Measurements from ENCODE around the gene IMPACT. TPM values are rescaled to one million over a fixed set of nuclear protein-coding genes. Genes with fewer than 3 reads are reported as not detected.

The IMPACT gene
- total RNA-seq, 4 donors from 2014 or later: 17.6 to 32.7 (median 21.9) TPM

DNA sequence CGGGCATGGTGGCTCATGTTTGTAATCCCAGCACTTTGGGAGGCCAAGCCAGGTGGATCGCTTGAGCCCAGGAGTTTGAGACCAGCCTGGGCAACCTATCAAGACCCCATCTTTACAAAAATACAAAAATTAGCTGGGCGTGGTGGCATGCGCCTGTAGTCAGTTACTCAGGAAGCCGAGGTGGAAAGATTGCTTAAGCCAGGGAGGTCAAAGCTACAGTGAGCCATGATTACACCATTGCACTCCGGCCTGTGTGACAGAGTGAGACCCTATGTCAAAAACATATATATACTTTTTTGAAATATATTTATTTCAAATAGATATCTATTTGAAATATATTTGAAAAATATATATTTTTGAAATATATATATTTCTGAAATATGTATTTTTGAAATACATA lies 39.8 kb upstream of the IMPACT start:
- Histone ChIP-seq H3K27me3 (no peaks in the 10 kb centered on the region), H3K36me3 (no peaks in the 10 kb centered on the region), H3K4me1 (no peaks in the 10 kb centered on the region), H3K9me3 (no peaks in the 10 kb centered on the region), H3K4me3 (no peak overlapping the region), H3K27ac (no peak overlapping the region)
- ATAC-seq: no peak
- no peak for TF ChIP-seq POLR2AphosphoS5 (IDR thresholded peaks at IDR 0.05)
- TF ChIP-seq POLR2A (IDR thresholded peaks at IDR 0.05): no peak
- TF ChIP-seq EP300 (IDR thresholded peaks at IDR 0.05): no peak
- no peak for TF ChIP-seq CTCF (IDR thresholded peaks at IDR 0.05)
- 78 to 90% methylated on average over 5 to 6 of the region's 6 CpGs for WGBS, 2 donors (ENCODE audit: low coverage in 1 of 2)

- Histone ChIP-seq H3K4me3 (no peak overlapping the region), H3K4me1 (no peaks in the 10 kb centered on the region), H3K27me3 (no peaks in the 10 kb centered on the region), H3K27ac (no peak overlapping the region), H3K36me3 (no peaks in the 10 kb centered on the region), H3K9me3 (no peaks in the 10 kb centered on the region)
- 56 to 89% methylated on average over 3 of the region's 3 CpGs for WGBS, 2 donors (ENCODE audit: low coverage in 1 of 2)
- no peak for TF ChIP-seq POLR2A (IDR thresholded peaks at IDR 0.05)
- no peak for TF ChIP-seq CTCF (IDR thresholded peaks at IDR 0.05)
- no peak for TF ChIP-seq POLR2AphosphoS5 (IDR thresholded peaks at IDR 0.05)
- no peak for TF ChIP-seq EP300 (IDR thresholded peaks at IDR 0.05)
- no peak for ATAC-seq
Measured at GRCh38 chr18:24388957-24389356, 37.5 kb upstream of the IMPACT start.

DNA sequence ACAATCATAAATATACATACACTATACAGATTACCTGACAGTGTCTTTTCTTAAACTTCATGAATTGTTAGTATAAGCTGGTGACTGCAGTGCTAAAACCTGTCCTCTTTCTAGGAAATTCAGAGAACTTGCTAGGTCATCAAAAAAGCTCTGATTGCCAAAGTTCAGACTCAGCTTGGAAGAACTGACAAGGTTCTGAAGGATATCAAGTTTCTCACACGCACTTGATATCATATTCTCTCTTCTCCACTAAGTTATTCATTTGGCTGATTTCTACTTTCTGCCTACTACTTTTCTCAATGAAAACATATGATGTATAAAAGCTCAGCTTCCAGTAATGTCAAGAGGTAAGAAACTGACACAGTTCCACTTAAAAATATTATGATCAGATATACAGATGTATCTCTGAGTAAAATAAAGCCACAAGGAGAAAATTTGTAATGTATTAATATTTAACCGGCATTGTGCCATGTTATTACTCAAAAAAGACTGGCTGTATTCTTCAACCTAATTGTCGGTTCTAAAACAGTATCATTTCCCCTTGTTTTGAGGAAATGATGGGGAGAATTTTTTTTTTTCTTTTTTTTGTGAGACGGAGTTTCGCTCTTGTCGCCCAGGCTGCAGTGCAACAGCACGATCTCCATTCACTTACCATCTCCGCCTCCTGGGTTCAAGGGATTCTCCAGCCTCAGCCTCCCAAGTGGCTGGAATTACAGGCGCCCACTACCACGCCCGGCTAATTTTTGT lies 31.2 kb upstream of the IMPACT start:
- no peak overlapping the region for H3K27ac ChIP-seq
- no peaks in the 10 kb centered on the region for H3K36me3 ChIP-seq
- H3K27me3 ChIP-seq: no peaks in the 10 kb centered on the region
- no peak overlapping the region for H3K4me3 ChIP-seq
- 65 to 79% methylated on average over 3 to 10 of the region's 11 CpGs for WGBS, 2 donors (ENCODE audit: low coverage in 1 of 2)
- ATAC-seq: no peak
- TF ChIP-seq POLR2AphosphoS5 (IDR thresholded peaks at IDR 0.05): no peak
- no peak for TF ChIP-seq CTCF (IDR thresholded peaks at IDR 0.05)
- TF ChIP-seq POLR2A (IDR thresholded peaks at IDR 0.05): no peak
- TF ChIP-seq EP300 (IDR thresholded peaks at IDR 0.05): no peak
- H3K9me3 ChIP-seq: no peaks in the 10 kb centered on the region
- peaks cover 0 to 21% (median 4%) of the 10 kb centered on the region in 3 donors for H3K4me1 ChIP-seq

DNA sequence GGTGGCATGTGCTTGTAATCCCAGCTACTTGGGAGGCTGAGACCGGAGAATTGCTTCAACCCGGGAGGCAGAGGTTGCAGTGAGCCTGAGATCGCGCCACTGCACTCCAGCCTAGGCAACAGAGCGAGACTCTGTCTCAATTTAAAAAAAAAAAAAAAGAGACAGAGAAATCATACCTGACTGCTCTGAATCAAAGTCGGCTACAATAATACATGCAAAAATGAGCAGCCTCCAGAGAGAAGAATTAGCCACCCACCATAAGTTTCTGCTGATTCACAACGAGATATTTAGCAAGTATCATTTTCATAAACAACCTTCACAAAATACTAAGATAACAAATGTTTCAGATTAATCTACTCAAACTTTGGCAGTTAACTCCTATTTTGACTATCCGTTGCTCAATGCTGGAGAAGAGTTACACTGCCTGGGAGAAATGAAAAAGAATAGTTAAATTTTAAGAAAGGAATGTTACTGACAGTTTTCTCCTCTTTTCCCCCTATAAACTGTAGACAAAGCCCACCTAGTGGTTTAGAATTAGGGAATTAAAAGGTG lies 30.3 kb upstream of the IMPACT start:
- Histone ChIP-seq H3K9me3 (no peaks in the 10 kb centered on the region), H3K4me1 (peaks cover 0 to 21% (median 4%) of the 10 kb centered on the region in 3 donors), H3K27ac (no peak overlapping the region), H3K36me3 (no peaks in the 10 kb centered on the region), H3K4me3 (no peak overlapping the region), H3K27me3 (no peaks in the 10 kb centered on the region)
- no peak for ATAC-seq
- TF ChIP-seq POLR2AphosphoS5 (IDR thresholded peaks at IDR 0.05) (no peak), CTCF (IDR thresholded peaks at IDR 0.05) (no peak), POLR2A (IDR thresholded peaks at IDR 0.05) (no peak), EP300 (IDR thresholded peaks at IDR 0.05) (no peak)
- WGBS, 2 donors (ENCODE audit: low coverage in 1 of 2): 72 to 83% methylated on average over 3 to 8 of the region's 8 CpGs
